Thoracic aorta (tissue), 2 donors: Measurements from ENCODE around the gene HOXD10. TPM values are rescaled to one million over a fixed set of nuclear protein-coding genes. Genes with fewer than 3 reads are reported as not detected.

Experiments used
- ATAC-seq: fragments of 150-250 bp; one replicate; pipeline ENCODE4 v1.8.0; 2017; ENCODE audit warnings: low read depth; ENCODE audit not compliant: insufficient number of reproducible peaks, low FRiP score
- DNase-seq: peaks from one replicate; pipeline ENCODE4 v3.0.0-alpha.2; 2020; ENCODE audit warnings: low spot score
- H3K27ac ChIP-seq, 2 donors: fragments of 200-600 bp; sonication (generic); 1 replicate in 1 of 2; 2 replicates in 1 of 2; pipeline ENCODE4 v1.5.1; 2016; ENCODE audit warnings: mild to moderate bottlenecking in 2 of 2, moderate library complexity in 2 of 2
- H3K27me3 ChIP-seq: fragments of 200-600 bp; sonication (generic); replicated peaks from 2 replicates; pipeline ENCODE4 v1.6.0; 2016; ENCODE audit warnings: mild to moderate bottlenecking; ENCODE audit not compliant: insufficient read depth
- H3K36me3 ChIP-seq: fragments of 200-600 bp; sonication (generic); one replicate; pipeline ENCODE4 v1.5.1; 2016
- H3K4me1 ChIP-seq, 2 donors: fragments of 200-600 bp; sonication (generic); 1 replicate in 1 of 2; 2 replicates in 1 of 2; pipeline versions ENCODE4 v1.5.1 to v1.6.0; 2016; ENCODE audit warnings: low read depth in 2 of 2, mild to moderate bottlenecking in 1 of 2; ENCODE audit not compliant: control insufficient read depth in 1 of 2
- H3K4me3 ChIP-seq: fragments of 200-600 bp; sonication (generic); 2 replicates; pipeline ENCODE4 v1.5.1; 2016; ENCODE audit warnings: mild to moderate bottlenecking
- H3K9me3 ChIP-seq: fragments of 200-600 bp; sonication (generic); 2 replicates; pipeline ENCODE4 v1.5.1; 2016
- CTCF ChIP-seq: fragments of 200-600 bp; sonication (generic); IDR thresholded peaks from one replicate; pipeline ENCODE4 v1.5.1; 2019; ENCODE audit warnings: antibody characterized with exemption
- total RNA-seq, 2 donors: library from RNA; depleted of rRNA; stranded (reverse); fragments of >200 nt; gene quantifications; one replicate each; pipeline versions ENCODE4 v1.1.0 to v1.2.3, GENCODE V29; 2016

The HOXD10 gene
- total RNA-seq, 2 donors from 2014 or later = not detected

- Histone ChIP-seq H3K27ac (no peak overlapping the region), H3K4me1 (peaks cover 8 to 16% of the 10 kb centered on the region in 2 donors), H3K36me3 (no peaks in the 10 kb centered on the region), H3K4me3 (no peak overlapping the region), H3K9me3 (no peaks in the 10 kb centered on the region), H3K27me3 (peaks cover 60% of the 10 kb centered on the region)
- ATAC-seq = no peak
- no peak for TF ChIP-seq CTCF
- DNase-seq = no peak
Measured at GRCh38 chr2:176072292-176072669, 44.3 kb upstream of the HOXD10 start.

DNA sequence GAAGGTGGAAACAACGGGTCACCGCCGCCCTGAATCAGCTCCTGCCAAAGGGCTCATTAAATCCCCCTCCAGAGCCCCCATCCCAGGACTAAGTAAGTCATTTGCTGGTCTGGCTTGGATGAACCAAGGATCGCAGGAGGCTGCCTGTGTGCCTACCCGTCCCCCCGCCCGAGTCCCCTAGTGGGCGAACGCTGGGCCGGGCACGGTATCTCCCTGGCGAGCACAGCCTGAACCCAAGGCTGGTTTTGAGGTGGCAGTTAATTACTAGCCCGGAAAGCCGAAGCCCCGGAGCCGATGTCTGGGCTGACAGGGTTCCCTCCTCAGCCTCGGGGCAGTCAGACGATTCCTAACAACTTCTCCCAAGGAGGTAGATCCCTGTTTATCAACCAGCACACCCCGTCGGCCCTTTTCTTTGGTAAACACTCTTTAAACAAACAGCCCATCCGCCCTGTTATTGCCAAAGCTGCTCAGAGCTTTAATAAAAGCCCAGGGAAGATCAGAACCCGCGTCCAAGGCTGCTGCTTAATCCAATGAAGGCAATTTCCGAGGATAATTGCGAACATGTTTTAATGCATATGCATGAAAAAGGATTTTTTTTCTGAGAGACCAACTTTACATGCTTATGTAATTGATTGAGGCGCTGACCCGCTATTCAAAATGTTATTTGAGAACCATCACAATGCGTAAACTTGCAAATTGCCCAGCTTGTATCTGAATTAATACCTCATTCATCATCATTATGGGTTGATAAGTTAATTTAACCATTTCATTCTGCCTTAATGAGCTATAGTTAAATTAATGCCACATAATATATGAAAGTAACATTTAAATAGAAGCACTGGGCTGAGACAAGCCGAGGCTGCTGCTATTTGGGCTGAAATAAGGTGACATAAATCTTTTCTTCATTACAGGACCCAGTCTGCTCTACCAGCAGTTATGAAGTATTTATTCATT, 43.4 kb upstream of the HOXD10 start:
- Histone ChIP-seq H3K4me3 (no peak overlapping the region), H3K9me3 (no peaks in the 10 kb centered on the region), H3K4me1 (peaks cover 5 to 6% of the 10 kb centered on the region in 2 donors), H3K36me3 (no peaks in the 10 kb centered on the region), H3K27me3 (peaks cover 59% of the 10 kb centered on the region), H3K27ac (no peak overlapping the region)
- DNase-seq (no peak), ATAC-seq (no peak)
- TF ChIP-seq CTCF = no peak

DNA sequence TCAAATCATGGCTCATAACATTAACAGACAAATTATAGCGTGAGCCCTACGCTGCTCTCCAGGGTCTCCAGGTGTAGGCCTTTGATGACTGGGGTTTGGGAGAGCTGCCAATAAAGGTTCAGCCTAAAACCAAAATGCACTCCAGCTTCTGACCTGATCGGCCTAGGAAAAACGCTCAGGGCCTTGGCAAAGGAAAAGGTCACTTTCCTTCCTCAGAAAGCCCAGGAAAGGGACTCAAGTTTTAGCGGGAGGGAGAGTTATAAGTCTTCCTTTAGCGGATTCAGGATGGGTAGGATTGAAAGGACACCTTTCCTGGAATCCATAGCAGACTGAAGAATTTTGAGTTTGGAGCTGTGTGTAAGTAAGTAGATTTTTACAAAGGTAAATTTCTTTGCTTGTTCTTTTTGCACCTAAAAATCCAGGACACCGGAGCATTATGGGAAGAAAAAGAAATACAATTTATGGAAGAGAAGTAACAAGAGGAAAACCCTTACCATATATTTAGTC, 41.6 kb upstream of the HOXD10 start:
- no peak for ATAC-seq
- TF ChIP-seq CTCF = no peak
- Histone ChIP-seq H3K9me3 (no peaks in the 10 kb centered on the region), H3K27me3 (peaks cover 69% of the 10 kb centered on the region), H3K27ac (no peak overlapping the region), H3K36me3 (no peaks in the 10 kb centered on the region), H3K4me1 (peaks cover 0 to 11% of the 10 kb centered on the region in 2 donors), H3K4me3 (no peak overlapping the region)
- no peak for DNase-seq

GRCh38 chr2:176075481-176075880, 41.1 kb upstream of the HOXD10 start:
- H3K27ac ChIP-seq = no peak overlapping the region
- H3K4me3 ChIP-seq = no peak overlapping the region
- ATAC-seq (no peak), DNase-seq (no peak)
- no peak for TF ChIP-seq CTCF
- H3K36me3 ChIP-seq = no peaks in the 10 kb centered on the region
- H3K27me3 ChIP-seq = peaks cover 69% of the 10 kb centered on the region
- H3K9me3 ChIP-seq = no peaks in the 10 kb centered on the region
- peaks cover 0 to 15% of the 10 kb centered on the region in 2 donors for H3K4me1 ChIP-seq

GRCh38 chr2:176076063-176076462, 40.5 kb upstream of the HOXD10 start:
- peaks cover 0 to 19% of the 10 kb centered on the region in 2 donors for H3K4me1 ChIP-seq
- H3K27ac ChIP-seq = no peak overlapping the region
- peaks cover 69% of the 10 kb centered on the region for H3K27me3 ChIP-seq
- H3K9me3 ChIP-seq = no peaks in the 10 kb centered on the region
- no peak for ATAC-seq
- H3K4me3 ChIP-seq = no peak overlapping the region
- TF ChIP-seq CTCF = no peak
- no peak for DNase-seq
- H3K36me3 ChIP-seq = no peaks in the 10 kb centered on the region
